Neural cell (in vitro differentiated cells): Measurements from ENCODE around the gene MYO18B. TPM values are rescaled to one million over a fixed set of nuclear protein-coding genes. Genes with fewer than 3 reads are reported as not detected.
"Not testable (repeated sequence)": the region's sequence is repeated elsewhere in the genome, so short reads cannot be mapped to it uniquely, and the experiment has no call there.

ENCODE experiments used
- H2AFZ ChIP-seq: fragments of 200-600, 300-800 bp; sonication (generic), shearing (Covaris generic); 2 replicates; pipeline ENCODE4 v1.6.0; 2014; ENCODE audit warnings: low read depth, mild to moderate bottlenecking, antibody characterized with exemption, low read length, moderate library complexity
- H3F3A ChIP-seq: fragments of 200-600 bp; shearing (Covaris generic); 2 replicates; pipeline ENCODE4 v1.6.1; 2016; ENCODE audit warnings: mild to moderate bottlenecking, moderate library complexity, mixed read lengths, antibody characterized with exemption, low read length; ENCODE audit not compliant: insufficient read depth, poor library complexity, severe bottlenecking
- H3K27ac ChIP-seq: fragments of 200-600, 300-800 bp; sonication (generic), shearing (Covaris generic); 2 replicates; pipeline ENCODE4 v1.5.1; 2014; ENCODE audit warnings: mild to moderate bottlenecking, low read length, moderate library complexity
- H3K27me3 ChIP-seq: fragments of 300-800, 200-600 bp; sonication (generic), shearing (Covaris generic); 2 replicates; pipeline ENCODE4 v1.6.0; 2014; ENCODE audit warnings: mild to moderate bottlenecking, low read depth, low read length, moderate library complexity; ENCODE audit not compliant: insufficient read depth
- H3K36me3 ChIP-seq: fragments of 300-800, 200-600 bp; sonication (generic), shearing (Covaris generic); 2 replicates; pipeline ENCODE4 v1.5.1; 2014; ENCODE audit warnings: mild to moderate bottlenecking, antibody characterized with exemption, low read length, moderate library complexity; ENCODE audit not compliant: insufficient read depth
- H3K4me2 ChIP-seq: fragments of 300-800, 200-600 bp; sonication (generic), shearing (Covaris generic); 2 replicates; pipeline ENCODE4 v1.6.0; 2014; ENCODE audit warnings: mild to moderate bottlenecking, low read length
- H3K4me3 ChIP-seq: fragments of 300-800, 200-600 bp; sonication (generic), shearing (Covaris generic); 2 replicates; pipeline ENCODE4 v1.5.1; 2014; ENCODE audit warnings: mild to moderate bottlenecking, low read length, moderate library complexity
- H3K79me2 ChIP-seq: fragments of 200-600 bp; shearing (Covaris generic); replicated peaks from 2 replicates; pipeline ENCODE4 v1.6.0; 2014; ENCODE audit warnings: mild to moderate bottlenecking, low read length, moderate library complexity; ENCODE audit not compliant: insufficient read depth
- H3K9ac ChIP-seq: fragments of 300-800, 200-600 bp; sonication (generic), shearing (Covaris generic); 2 replicates; pipeline ENCODE4 v1.6.1; 2016; ENCODE audit warnings: mild to moderate bottlenecking, low read length, mixed read lengths
- H3K9me2 ChIP-seq: fragments of 200-600 bp; shearing (Covaris generic); 2 replicates; pipeline ENCODE4 v1.6.1; 2016; ENCODE audit warnings: mild to moderate bottlenecking, low read length, mixed read lengths; ENCODE audit not compliant: insufficient read depth
- H3K9me3 ChIP-seq: fragments of 200-600, 300-800 bp; sonication (generic), shearing (Covaris generic); 2 replicates; pipeline ENCODE4 v1.6.1; 2016; ENCODE audit warnings: mild to moderate bottlenecking, mixed run types, low read length, moderate library complexity, mixed read lengths
- H4K20me1 ChIP-seq: fragments of 200-600 bp; shearing (Covaris generic); 2 replicates; pipeline ENCODE4 v1.6.1; 2016; ENCODE audit warnings: mild to moderate bottlenecking, mixed run types; ENCODE audit not compliant: insufficient read depth
- CTCF ChIP-seq: fragments of 450-650 bp; IDR thresholded peaks from 2 replicates; pipeline ENCODE4 v1.5.1; 2014; ENCODE audit warnings: antibody characterized with exemption, mild to moderate bottlenecking, moderate library complexity; ENCODE audit not compliant: poor library complexity, severe bottlenecking
- EP300 ChIP-seq: fragments of 450-650 bp; conservative IDR thresholded peaks from 2 replicates; pipeline ENCODE4 v1.6.1; 2014; ENCODE audit warnings: antibody characterized with exemption, mild to moderate bottlenecking, moderate library complexity; ENCODE audit not compliant: poor library complexity, severe bottlenecking
- EZH2 ChIP-seq: fragments of 200-600, 300-800 bp; shearing (Covaris generic), sonication (generic); IDR thresholded peaks from 2 replicates; pipeline ENCODE4 v1.6.1; 2014; ENCODE audit warnings: antibody characterized with exemption, low read length, borderline replicate concordance, mild to moderate bottlenecking; ENCODE audit not compliant: insufficient read depth, poor library complexity, severe bottlenecking
- MXI1 ChIP-seq: fragments of 450-650 bp; conservative IDR thresholded peaks from 2 replicates; pipeline ENCODE4 v1.6.1; 2014; ENCODE audit warnings: antibody characterized with exemption, mild to moderate bottlenecking; ENCODE audit not compliant: poor library complexity, severe bottlenecking
- POLR2AphosphoS5 ChIP-seq: IDR thresholded peaks from 2 replicates; pipeline ENCODE4 v1.6.1; 2012
- RAD21 ChIP-seq: fragments of 450-650 bp; conservative IDR thresholded peaks from 2 replicates; pipeline ENCODE4 v1.6.1; 2014; ENCODE audit warnings: antibody characterized with exemption, mild to moderate bottlenecking, moderate library complexity
- REST ChIP-seq: IDR thresholded peaks from 2 replicates; pipeline ENCODE4 v1.6.1; 2012; ENCODE audit warnings: borderline replicate concordance
- SMC3 ChIP-seq: fragments of 450-650 bp; conservative IDR thresholded peaks from 2 replicates; pipeline ENCODE4 v1.6.1; 2014; ENCODE audit warnings: antibody characterized with exemption, mild to moderate bottlenecking, moderate library complexity; ENCODE audit not compliant: poor library complexity
- TAF1 ChIP-seq: IDR thresholded peaks from 2 replicates; pipeline ENCODE4 v1.6.1; 2012; ENCODE audit warnings: low read depth
- polyA plus RNA-seq: library from polyadenylated mRNA; depleted of rRNA; stranded (reverse); fragments of >200 nt; gene quantifications from 2 replicates; pipeline ENCODE4 v1.2.3, GENCODE V29; 2014

Gene MYO18B
- polyA plus RNA-seq, 1 donor from 2014 or later: 0.71 TPM

GRCh38 chr22:25976356-25976755 is 234.4 kb downstream of the MYO18B start:
- Histone ChIP-seq H3K4me2 (no peak overlapping the region), H4K20me1 (no peaks in the 10 kb centered on the region), H3K4me3 (no peak overlapping the region), H2AFZ (no peak overlapping the region), H3K27me3 (no peaks in the 10 kb centered on the region), H3K9me2 (no peaks in the 10 kb centered on the region), H3K27ac (no peak overlapping the region), H3K79me2 (no peaks in the 10 kb centered on the region), H3K9me3 (no peaks in the 10 kb centered on the region), H3K9ac (no peak overlapping the region), H3K36me3 (no peaks in the 10 kb centered on the region), H3F3A (no peaks in the 10 kb centered on the region)
- TF ChIP-seq MXI1: no peak
- TF ChIP-seq TAF1: no peak

- no peaks in the 10 kb centered on the region for H3K36me3 ChIP-seq
- H3F3A ChIP-seq: no peaks in the 10 kb centered on the region
- no peak overlapping the region for H3K9ac ChIP-seq
- no peak overlapping the region for H3K27ac ChIP-seq
- no peaks in the 10 kb centered on the region for H3K79me2 ChIP-seq
- TF ChIP-seq TAF1 (no peak), MXI1 (no peak), CTCF (no peak), EP300 (no peak), REST (no peak), RAD21 (no peak), POLR2AphosphoS5 (no peak), SMC3 (no peak), EZH2 (no peak)
- no peak overlapping the region for H3K4me3 ChIP-seq
- no peaks in the 10 kb centered on the region for H3K9me3 ChIP-seq
- H2AFZ ChIP-seq: no peak overlapping the region
- H3K4me2 ChIP-seq: no peak overlapping the region
- no peaks in the 10 kb centered on the region for H4K20me1 ChIP-seq
- H3K27me3 ChIP-seq: no peaks in the 10 kb centered on the region
- H3K9me2 ChIP-seq: no peaks in the 10 kb centered on the region
Observed at GRCh38 chr22:25979968-25980367, 238.0 kb downstream of the MYO18B start.

- not testable (repeated sequence) for H3K27ac ChIP-seq, H4K20me1 ChIP-seq, H3F3A ChIP-seq, H3K4me3 ChIP-seq, H3K27me3 ChIP-seq, H2AFZ ChIP-seq, H3K79me2 ChIP-seq, H3K9ac ChIP-seq, H3K9me2 ChIP-seq, H3K4me2 ChIP-seq, H3K36me3 ChIP-seq, H3K9me3 ChIP-seq
Observed at GRCh38 chr22:25984911-25985310, 242.9 kb downstream of the MYO18B start.
